HepG2 (cell line): Measurements from ENCODE around the gene CPOX. TPM values are rescaled to one million over a fixed set of nuclear protein-coding genes. Genes with fewer than 3 reads are reported as not detected.

Experiments
- CBX5 ChIP-seq: sonication (generic); formaldehyde crosslinking; IDR thresholded peaks from 2 replicates; pipeline ENCODE4 v1.4.0; 2020; ENCODE audit warnings: missing genetic modification reagents, borderline replicate concordance
- GRHL1 ChIP-seq: sonication (generic); formaldehyde crosslinking; conservative IDR thresholded peaks from 2 replicates; pipeline ENCODE4 v1.8.0; 2022; ENCODE audit warnings: missing genetic modification reagents
- IRF1 ChIP-seq: sonication (generic); formaldehyde crosslinking; IDR thresholded peaks from 2 replicates; pipeline ENCODE4 v1.4.0; 2020; ENCODE audit warnings: low read depth, mild to moderate bottlenecking, missing genetic modification reagents
- KDM5A ChIP-seq: fragments of 200-600 bp; sonication (generic); IDR thresholded peaks from 2 replicates; pipeline ENCODE4 v1.7.0; 2018; ENCODE audit warnings: antibody characterized with exemption, mild to moderate bottlenecking, low read length, borderline replicate concordance
- MIER2 ChIP-seq: IDR thresholded peaks from 2 replicates; pipeline ENCODE4 v1.6.1; 2016; ENCODE audit warnings: missing biosample characterization, missing genetic modification reagents
- NFKB2 ChIP-seq: sonication (generic); formaldehyde crosslinking; IDR thresholded peaks from 2 replicates; pipeline ENCODE4 v1.4.0; 2020; ENCODE audit warnings: missing genetic modification reagents, borderline replicate concordance
- TAF1 ChIP-seq: sonication (generic); formaldehyde crosslinking; IDR thresholded peaks from 2 replicates; pipeline ENCODE4 v1.4.0; 2020; ENCODE audit warnings: missing genetic modification reagents
- TCF7 ChIP-seq: sonication (generic); IDR thresholded peaks from 2 replicates; pipeline ENCODE4 v1.6.1; 2016; ENCODE audit warnings: antibody characterized with exemption, low read depth
- TGIF2 ChIP-seq: IDR thresholded peaks from 2 replicates; pipeline ENCODE4 v1.6.1; 2016; ENCODE audit warnings: control low read depth, missing compliant biosample characterization
- ZBTB42 ChIP-seq: sonication (generic); formaldehyde crosslinking; IDR thresholded peaks from 2 replicates; pipeline ENCODE4 v1.5.0; 2020; ENCODE audit warnings: mild to moderate bottlenecking, missing genetic modification reagents
- ZIK1 ChIP-seq: sonication (generic); formaldehyde crosslinking; IDR thresholded peaks from 2 replicates; pipeline ENCODE4 v1.5.0; 2020; ENCODE audit warnings: mild to moderate bottlenecking, low read depth, missing genetic modification reagents, borderline replicate concordance
- ZNF225 ChIP-seq: sonication (generic); formaldehyde crosslinking; IDR thresholded peaks from 2 replicates; pipeline ENCODE4 v1.4.0; 2020; ENCODE audit warnings: mild to moderate bottlenecking, missing genetic modification reagents
- ZNF260 ChIP-seq: sonication (generic); formaldehyde crosslinking; IDR thresholded peaks from 2 replicates; pipeline ENCODE4 v1.4.0; 2020; ENCODE audit warnings: missing genetic modification reagents, low read depth, mild to moderate bottlenecking, borderline replicate concordance
- ZNF281 ChIP-seq: sonication (generic); formaldehyde crosslinking; IDR thresholded peaks from 2 replicates; pipeline ENCODE4 v1.4.0; 2020; ENCODE audit warnings: missing genetic modification reagents, borderline replicate concordance
- ZNF501 ChIP-seq: sonication (generic); formaldehyde crosslinking; IDR thresholded peaks from 2 replicates; pipeline ENCODE4 v1.5.1; 2020; ENCODE audit warnings: mild to moderate bottlenecking, moderate library complexity, missing genetic modification reagents
- ZNF552 ChIP-seq: sonication (generic); formaldehyde crosslinking; IDR thresholded peaks from 2 replicates; pipeline ENCODE4 v1.9.0; 2022; ENCODE audit warnings: missing genetic modification reagents, mild to moderate bottlenecking, borderline replicate concordance
- ZNF724P ChIP-seq: sonication (generic); formaldehyde crosslinking; IDR thresholded peaks from 2 replicates; pipeline ENCODE4 v1.8.0; 2022; ENCODE audit warnings: missing genetic modification reagents, borderline replicate concordance
- ZNF768 ChIP-seq: sonication (generic); formaldehyde crosslinking; IDR thresholded peaks from 2 replicates; pipeline ENCODE4 v1.4.0; 2020; ENCODE audit warnings: missing genetic modification reagents
- ZNF83 ChIP-seq: sonication (generic); formaldehyde crosslinking; IDR thresholded peaks from 2 replicates; pipeline ENCODE4 v1.4.0; 2020; ENCODE audit warnings: missing genetic modification reagents, mild to moderate bottlenecking, borderline replicate concordance
- ZSCAN5A ChIP-seq: sonication (generic); formaldehyde crosslinking; IDR thresholded peaks from 2 replicates; pipeline ENCODE4 v1.8.0; 2022; ENCODE audit warnings: mild to moderate bottlenecking, missing genetic modification reagents, borderline replicate concordance
- polyA plus RNA-seq, 8 experiments: library from polyadenylated mRNA; depleted of rRNA in 3 of 8; stranded (reverse) in 7 of 8; unstranded in 1 of 8; fragments of >200 nt; fragmentation: Illumina TruSeq in 4 of 8; extraction: Trizol in 4 of 8; gene quantifications; 2 replicates each; pipeline versions ENCODE4 v1.2.1 to v1.2.3, GENCODE V29; 2011 to 2016; ENCODE audit warnings: low read depth in 4 of 8, missing spikeins in 1 of 8, mixed read lengths in 1 of 8; ENCODE audit not compliant: insufficient read depth in 1 of 8
- total RNA-seq, 5 experiments: library from RNA; depleted of rRNA; stranded (reverse); fragments of >200 nt; fragmentation: Illumina TruSeq; extraction: Trizol; gene quantifications; 2 replicates each; pipeline ENCODE4 v1.2.3, GENCODE V29; 2016; ENCODE audit warnings: low read depth in 1 of 5
- TF ChIP-seq, protein P1 (sequence below): sonication (generic); formaldehyde crosslinking; IDR thresholded peaks from 2 replicates; pipeline ENCODE4 v1.5.0; 2020; ENCODE audit warnings: missing genetic modification reagents

CPOX gene
- total and polyA plus RNA-seq, 2 of the 13 experiments (the other 11 are each of a cell fraction or from before 2014, with no cell fraction given) = 34.2 to 37.2 TPM

- TF ChIP-seq ZSCAN5A = peak; percentile 61; the same call in 1 of the 2 replicates
- no peak for TF ChIP-seq ZNF225 (CRISPR knock-in tag)
- no peak for TF ChIP-seq NFKB2
- no peak for TF ChIP-seq ZNF83 (CRISPR knock-in tag)
- TF ChIP-seq KDM5A = no peak
- TF ChIP-seq, protein P1, sequence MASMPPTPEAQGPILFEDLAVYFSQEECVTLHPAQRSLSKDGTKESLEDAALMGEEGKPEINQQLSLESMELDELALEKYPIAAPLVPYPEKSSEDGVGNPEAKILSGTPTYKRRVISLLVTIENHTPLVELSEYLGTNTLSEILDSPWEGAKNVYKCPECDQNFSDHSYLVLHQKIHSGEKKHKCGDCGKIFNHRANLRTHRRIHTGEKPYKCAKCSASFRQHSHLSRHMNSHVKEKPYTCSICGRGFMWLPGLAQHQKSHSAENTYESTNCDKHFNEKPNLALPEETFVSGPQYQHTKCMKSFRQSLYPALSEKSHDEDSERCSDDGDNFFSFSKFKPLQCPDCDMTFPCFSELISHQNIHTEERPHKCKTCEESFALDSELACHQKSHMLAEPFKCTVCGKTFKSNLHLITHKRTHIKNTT = no peak
- TF ChIP-seq TAF1 (CRISPR knock-in tag) = peak; percentile 77
- no peak for TF ChIP-seq ZNF768
- no peak for TF ChIP-seq ZIK1 (CRISPR knock-in tag)
- TF ChIP-seq CBX5 = peak; percentile 44; the same call in 1 of the 2 replicates
- no peak for TF ChIP-seq IRF1
- TF ChIP-seq GRHL1 (CRISPR knock-in tag) = no peak
- TF ChIP-seq ZNF724P (CRISPR knock-in tag) = no peak
- TF ChIP-seq TCF7 = peak; percentile 83
- TF ChIP-seq ZBTB42 (CRISPR knock-in tag) = no peak
- 0 out of 2 replicates have a peak, but pooled peaks have one; percentile 46 for TF ChIP-seq TGIF2 (CRISPR knock-in tag)
- TF ChIP-seq ZNF552 (CRISPR knock-in tag) = no peak
- no peak for TF ChIP-seq ZNF260
- peak; percentile 45; the same call in 1 of the 2 replicates for TF ChIP-seq ZNF501
- peak; percentile 14; the same call in 1 of the 2 replicates for TF ChIP-seq ZNF281 (CRISPR knock-in tag)
- no peak for TF ChIP-seq MIER2
Measured at GRCh38 chr3:98593046-98593936, at the start of gene CPOX (continued).
